Keratinocyte (primary cell): ENCODE measurements around the gene CDH12. TPM values are rescaled to one million over a fixed set of nuclear protein-coding genes. Genes with fewer than 3 reads are reported as not detected.

Experiments
- DNase-seq: peaks from one replicate; pipeline ENCODE4 v3.0.0-alpha.2; 2011; ENCODE audit warnings: low read depth, missing footprints, low spot score
- FAIRE-seq: peaks from 2 replicates; lab custom pipeline; 2011; peaks lifted over from hg19 to GRCh38; lab: Jason Lieb, UNC
- H2AFZ ChIP-seq: 2 replicates; pipeline ENCODE4 v1.6.0; 2012; ENCODE audit warnings: low read length, control low read depth, inconsistent platforms; ENCODE audit not compliant: control insufficient read depth
- H3K27ac ChIP-seq: 2 replicates; pipeline ENCODE4 v1.5.1; 2011; ENCODE audit warnings: low read length; ENCODE audit not compliant: control insufficient read depth, insufficient read depth
- H3K27me3 ChIP-seq: 3 replicates; pipeline ENCODE4 v1.6.0; 2011; ENCODE audit warnings: low read length; ENCODE audit not compliant: control insufficient read depth, insufficient read depth; ENCODE audit errors: extremely low read depth
- H3K36me3 ChIP-seq, 2 experiments: 2 replicates in 1 of 2; 3 replicates in 1 of 2; pipeline ENCODE4 v1.5.1; 2011; ENCODE audit warnings: low read length in 2 of 2, mild to moderate bottlenecking in 1 of 2; ENCODE audit not compliant: control insufficient read depth in 2 of 2, insufficient read depth in 2 of 2; ENCODE audit errors: extremely low read depth in 1 of 2
- H3K4me1 ChIP-seq: 3 replicates; pipeline ENCODE4 v1.5.1; 2011; ENCODE audit warnings: low read length; ENCODE audit not compliant: control insufficient read depth, insufficient read depth; ENCODE audit errors: extremely low read depth
- H3K4me2 ChIP-seq: 3 replicates; pipeline ENCODE4 v1.6.0; 2011; ENCODE audit warnings: low read depth, low read length; ENCODE audit not compliant: control insufficient read depth, insufficient read depth; ENCODE audit errors: extremely low read depth
- H3K4me3 ChIP-seq, 3 experiments: fragments of 200-600 bp in 1 of 3; sonication (generic) in 1 of 3; 2 replicates in 2 of 3; 3 replicates in 1 of 3; pipeline ENCODE4 v1.5.1; 2011 to 2016; ENCODE audit warnings: low read length in 3 of 3, mild to moderate bottlenecking in 3 of 3, control low read depth in 2 of 3, inconsistent platforms in 1 of 3, low read depth in 1 of 3, mixed read lengths in 1 of 3, mixed run types in 1 of 3, moderate library complexity in 1 of 3; ENCODE audit not compliant: control insufficient read depth in 2 of 3, insufficient read depth in 2 of 3; ENCODE audit errors: extremely low read depth in 1 of 3
- H3K79me2 ChIP-seq: 2 replicates; pipeline ENCODE4 v1.6.0; 2012; ENCODE audit warnings: low read length; ENCODE audit not compliant: control insufficient read depth, insufficient read depth
- H3K9ac ChIP-seq: 3 replicates; pipeline ENCODE4 v1.6.0; 2011; ENCODE audit warnings: low read length; ENCODE audit not compliant: control insufficient read depth, insufficient read depth; ENCODE audit errors: extremely low read depth
- H3K9me1 ChIP-seq: 3 replicates; pipeline ENCODE4 v1.6.0; 2011; ENCODE audit warnings: low read length; ENCODE audit not compliant: control insufficient read depth, insufficient read depth; ENCODE audit errors: extremely low read depth
- H3K9me3 ChIP-seq: 2 replicates; pipeline ENCODE4 v1.5.1; 2012; ENCODE audit warnings: low read depth, low read length; ENCODE audit not compliant: control insufficient read depth
- H4K20me1 ChIP-seq: 3 replicates; pipeline ENCODE4 v1.6.0; 2011; ENCODE audit warnings: low read length; ENCODE audit not compliant: control insufficient read depth, insufficient read depth; ENCODE audit errors: extremely low read depth
- EZH2 ChIP-seq: IDR thresholded peaks from one replicate; pipeline ENCODE4 v1.6.1; 2012; ENCODE audit warnings: inconsistent platforms, mild to moderate bottlenecking, low read length, moderate library complexity
- dilution Hi-C: fragments of 300-500 bp; cut with MboI; formaldehyde crosslinking; loops from one replicate; pipeline ENCODE4 v1.7.0; 2020; ENCODE audit warnings: low sequenced_read_pairs; ENCODE audit not compliant: extremely low pct_ligation_motif_present
- polyA plus RNA-seq, 5 experiments: library from polyadenylated mRNA; depleted of rRNA in 3 of 5; stranded (reverse) in 3 of 5; stranded (forward) in 1 of 5; unstranded in 1 of 5; fragments of >200 nt; gene quantifications; 1 replicate in 1 of 5; 2 replicates in 3 of 5; 3 replicates in 1 of 5; pipeline versions ENCODE4 v1.2.1 to v1.2.3, GENCODE V29; 2011 to 2012; ENCODE audit warnings: missing spikeins in 2 of 5, low read depth in 1 of 5, low replicate concordance in 1 of 5
- TF ChIP-seq, protein P1 (sequence below), 3 experiments: IDR thresholded peaks in 1 of 3; conservative IDR thresholded peaks in 1 of 3; optimal IDR thresholded peaks in 1 of 3; 2 replicates in 2 of 3; 3 replicates in 1 of 3; pipeline versions ENCODE3 to v1.5.1; 2011; ENCODE audit warnings: low read length in 3 of 3, mild to moderate bottlenecking in 3 of 3, moderate library complexity in 2 of 3, control low read depth in 1 of 3, inconsistent platforms in 1 of 3; ENCODE audit not compliant: insufficient read depth in 2 of 3; ENCODE audit errors: extremely low read depth in 1 of 3

Gene CDH12
- polyA plus RNA-seq, 1 donor (not counting 4 experiments of a cell fraction or from before 2014, with no cell fraction given) = not detected

DNA sequence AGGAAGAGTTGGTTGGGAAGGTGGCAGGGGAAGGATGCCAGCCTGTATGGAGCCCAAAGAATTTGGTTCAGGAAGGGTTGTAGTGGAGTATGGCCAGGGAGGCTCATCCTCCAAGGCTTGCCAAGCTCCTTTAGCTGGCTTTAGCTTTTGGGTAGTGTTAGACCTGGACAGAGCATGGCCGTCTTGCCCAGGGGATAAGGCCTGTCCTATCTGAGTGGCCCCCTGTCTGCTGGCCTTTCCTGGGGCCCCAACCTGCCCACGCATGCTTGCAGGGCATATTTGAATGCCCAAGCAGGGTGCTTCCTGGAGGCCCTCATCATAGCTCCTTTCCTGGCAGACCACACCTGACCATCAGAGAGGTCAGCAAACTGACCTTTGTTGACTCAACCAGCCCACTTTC, 227.7 kb downstream of the CDH12 start:
- no peak overlapping the region for H3K4me3 ChIP-seq
- no peak for FAIRE-seq
- H3K27ac ChIP-seq = no peak overlapping the region
- no peaks in the 10 kb centered on the region for H3K9me3 ChIP-seq
- no peaks in the 10 kb centered on the region for H3K9me1 ChIP-seq
- dilution Hi-C loops = no loop called here
- no peak for TF ChIP-seq EZH2
- TF ChIP-seq, protein P1, sequence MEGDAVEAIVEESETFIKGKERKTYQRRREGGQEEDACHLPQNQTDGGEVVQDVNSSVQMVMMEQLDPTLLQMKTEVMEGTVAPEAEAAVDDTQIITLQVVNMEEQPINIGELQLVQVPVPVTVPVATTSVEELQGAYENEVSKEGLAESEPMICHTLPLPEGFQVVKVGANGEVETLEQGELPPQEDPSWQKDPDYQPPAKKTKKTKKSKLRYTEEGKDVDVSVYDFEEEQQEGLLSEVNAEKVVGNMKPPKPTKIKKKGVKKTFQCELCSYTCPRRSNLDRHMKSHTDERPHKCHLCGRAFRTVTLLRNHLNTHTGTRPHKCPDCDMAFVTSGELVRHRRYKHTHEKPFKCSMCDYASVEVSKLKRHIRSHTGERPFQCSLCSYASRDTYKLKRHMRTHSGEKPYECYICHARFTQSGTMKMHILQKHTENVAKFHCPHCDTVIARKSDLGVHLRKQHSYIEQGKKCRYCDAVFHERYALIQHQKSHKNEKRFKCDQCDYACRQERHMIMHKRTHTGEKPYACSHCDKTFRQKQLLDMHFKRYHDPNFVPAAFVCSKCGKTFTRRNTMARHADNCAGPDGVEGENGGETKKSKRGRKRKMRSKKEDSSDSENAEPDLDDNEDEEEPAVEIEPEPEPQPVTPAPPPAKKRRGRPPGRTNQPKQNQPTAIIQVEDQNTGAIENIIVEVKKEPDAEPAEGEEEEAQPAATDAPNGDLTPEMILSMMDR (optimal IDR thresholded peaks at IDR 0.05 in 1 of 3, IDR thresholded peaks at IDR 0.05 in 1 of 3, conservative IDR thresholded peaks at IDR 0.05 in 1 of 3; ENCODE audit: extremely low read depth in 1 of 3, insufficient read depth in 2 of 3, low read length in 3 of 3) = no peak
- no peaks in the 10 kb centered on the region for H3K79me2 ChIP-seq
- no peaks in the 10 kb centered on the region for H3K36me3 ChIP-seq
- H3K27me3 ChIP-seq = no peaks in the 10 kb centered on the region
- no peak overlapping the region for H3K4me2 ChIP-seq
- no peak overlapping the region for H2AFZ ChIP-seq
- no peak overlapping the region for H3K9ac ChIP-seq
- no peaks in the 10 kb centered on the region for H3K4me1 ChIP-seq
- no peak for DNase-seq
- H4K20me1 ChIP-seq = no peaks in the 10 kb centered on the region

DNA sequence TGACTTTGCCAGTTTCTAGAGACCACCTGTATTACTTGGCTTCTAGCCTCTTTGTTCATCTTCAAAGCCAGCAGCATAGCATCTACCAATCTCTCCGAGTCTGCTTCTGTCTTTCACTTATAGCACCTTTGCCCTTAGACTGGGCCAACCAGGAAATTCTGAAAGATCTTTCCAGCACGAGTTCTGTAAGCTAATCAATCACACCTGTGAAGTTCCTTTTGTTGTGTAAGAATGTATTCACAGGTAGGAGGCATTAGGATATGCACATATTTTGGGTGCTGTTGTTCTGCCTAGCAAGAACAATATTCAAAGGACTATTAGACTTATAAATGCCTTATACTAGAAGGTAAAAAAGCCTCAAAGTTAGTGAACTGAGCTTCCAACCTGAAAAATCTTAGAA, 232.1 kb downstream of the CDH12 start:
- H3K9me1 ChIP-seq = no peaks in the 10 kb centered on the region
- H3K9me3 ChIP-seq = no peaks in the 10 kb centered on the region
- dilution Hi-C loops = no loop called here
- H3K27me3 ChIP-seq = no peaks in the 10 kb centered on the region
- no peaks in the 10 kb centered on the region for H3K79me2 ChIP-seq
- no peaks in the 10 kb centered on the region for H4K20me1 ChIP-seq
- H3K36me3 ChIP-seq = no peaks in the 10 kb centered on the region
- FAIRE-seq (no peak), DNase-seq (no peak)
- no peak overlapping the region for H3K9ac ChIP-seq
- no peaks in the 10 kb centered on the region for H3K4me1 ChIP-seq
- no peak overlapping the region for H3K27ac ChIP-seq
- no peak overlapping the region for H2AFZ ChIP-seq
- H3K4me2 ChIP-seq = no peak overlapping the region
- no peak overlapping the region for H3K4me3 ChIP-seq
- no peak for TF ChIP-seq EZH2
- TF ChIP-seq, protein P1 (optimal IDR thresholded peaks at IDR 0.05 in 1 of 3, IDR thresholded peaks at IDR 0.05 in 1 of 3, conservative IDR thresholded peaks at IDR 0.05 in 1 of 3; ENCODE audit: extremely low read depth in 1 of 3, insufficient read depth in 2 of 3, low read length in 3 of 3) = no peak
